ENCODE results near the gene GPRC5A. TPM values are rescaled to one million over a fixed set of nuclear protein-coding genes. Genes with fewer than 3 reads are reported as not detected.

Gene GPRC5A
- total RNA-seq, 2 donors from 2014 or later, result 234 to 246 TPM

DNA sequence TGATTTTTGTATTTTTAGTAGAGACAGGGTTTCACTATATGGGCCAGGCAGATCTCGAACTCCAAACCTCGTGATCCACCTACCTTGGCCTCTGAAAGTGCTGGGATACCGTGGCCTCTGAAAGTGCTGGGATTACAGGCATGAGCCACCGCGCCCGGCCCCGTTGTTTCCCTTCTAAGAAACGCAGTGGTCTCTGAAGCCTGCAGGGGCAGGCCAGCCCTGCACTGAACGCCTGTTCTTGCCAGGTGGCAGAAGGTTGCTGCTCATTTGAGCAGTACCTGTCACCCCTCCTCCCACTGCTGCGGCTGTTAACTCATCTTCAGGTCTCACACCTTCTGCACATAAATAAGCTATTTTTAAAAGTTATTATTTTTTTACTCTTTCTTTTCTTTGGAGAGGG lies 24.3 kb downstream of the GPRC5A start:
- H3K9ac ChIP-seq (ENCODE audit: low read depth in 2 of 2, low read length in 2 of 2), result no peak overlapping the region
- no peaks in the 10 kb centered on the region for H3K4me1 ChIP-seq
- intact Hi-C loops (cut with DNase I), result loop anchor here (5.0 kb wide), 3 partner anchors 67 to 297 kb away; no protein-coding TSS in a partner anchor
- DNase-seq, result no peak
- H3K27ac ChIP-seq, result no peak overlapping the region
- H3K4me3 ChIP-seq, result no peak overlapping the region
- no peaks in the 10 kb centered on the region for H3K9me3 ChIP-seq
- no peaks in the 10 kb centered on the region for H3K27me3 ChIP-seq
- TF ChIP-seq, protein P1, sequence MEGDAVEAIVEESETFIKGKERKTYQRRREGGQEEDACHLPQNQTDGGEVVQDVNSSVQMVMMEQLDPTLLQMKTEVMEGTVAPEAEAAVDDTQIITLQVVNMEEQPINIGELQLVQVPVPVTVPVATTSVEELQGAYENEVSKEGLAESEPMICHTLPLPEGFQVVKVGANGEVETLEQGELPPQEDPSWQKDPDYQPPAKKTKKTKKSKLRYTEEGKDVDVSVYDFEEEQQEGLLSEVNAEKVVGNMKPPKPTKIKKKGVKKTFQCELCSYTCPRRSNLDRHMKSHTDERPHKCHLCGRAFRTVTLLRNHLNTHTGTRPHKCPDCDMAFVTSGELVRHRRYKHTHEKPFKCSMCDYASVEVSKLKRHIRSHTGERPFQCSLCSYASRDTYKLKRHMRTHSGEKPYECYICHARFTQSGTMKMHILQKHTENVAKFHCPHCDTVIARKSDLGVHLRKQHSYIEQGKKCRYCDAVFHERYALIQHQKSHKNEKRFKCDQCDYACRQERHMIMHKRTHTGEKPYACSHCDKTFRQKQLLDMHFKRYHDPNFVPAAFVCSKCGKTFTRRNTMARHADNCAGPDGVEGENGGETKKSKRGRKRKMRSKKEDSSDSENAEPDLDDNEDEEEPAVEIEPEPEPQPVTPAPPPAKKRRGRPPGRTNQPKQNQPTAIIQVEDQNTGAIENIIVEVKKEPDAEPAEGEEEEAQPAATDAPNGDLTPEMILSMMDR (IDR thresholded peaks at IDR 0.05), result no peak
- no peaks in the 10 kb centered on the region for H3K36me3 ChIP-seq

GRCh38 chr12:12916135-12916944 lies 25.0 kb downstream of the GPRC5A start:
- no peaks in the 10 kb centered on the region for H3K27me3 ChIP-seq
- H3K9me3 ChIP-seq, result no peaks in the 10 kb centered on the region
- DNase-seq, result peak; percentile 89
- no peak overlapping the region for H3K4me3 ChIP-seq
- H3K27ac ChIP-seq, result no peak overlapping the region
- TF ChIP-seq, protein P1 (IDR thresholded peaks at IDR 0.05), result peak; percentile 98
- no peak overlapping the region for H3K9ac ChIP-seq (ENCODE audit: low read depth in 2 of 2, low read length in 2 of 2)
- H3K36me3 ChIP-seq, result no peaks in the 10 kb centered on the region
- no peaks in the 10 kb centered on the region for H3K4me1 ChIP-seq
- intact Hi-C loops (cut with DNase I), result loop anchor here (5.0 kb wide), 3 partner anchors 66 to 296 kb away; no protein-coding TSS in a partner anchor

- TF ChIP-seq, protein P1 (IDR thresholded peaks at IDR 0.05), result no peak
- Histone ChIP-seq H3K27me3 (no peaks in the 10 kb centered on the region), H3K9me3 (no peaks in the 10 kb centered on the region), H3K27ac (no peak overlapping the region), H3K4me1 (no peaks in the 10 kb centered on the region), H3K4me3 (no peak overlapping the region), H3K9ac (ENCODE audit: low read depth in 2 of 2, low read length in 2 of 2) (no peak overlapping the region), H3K36me3 (no peaks in the 10 kb centered on the region)
- intact Hi-C loops (cut with DNase I), result loop anchor here (5.0 kb wide), 3 partner anchors 65 to 295 kb away; no protein-coding TSS in a partner anchor
- DNase-seq, result no peak
Measured at GRCh38 chr12:12917517-12917916, 26.2 kb downstream of the GPRC5A start.

DNA sequence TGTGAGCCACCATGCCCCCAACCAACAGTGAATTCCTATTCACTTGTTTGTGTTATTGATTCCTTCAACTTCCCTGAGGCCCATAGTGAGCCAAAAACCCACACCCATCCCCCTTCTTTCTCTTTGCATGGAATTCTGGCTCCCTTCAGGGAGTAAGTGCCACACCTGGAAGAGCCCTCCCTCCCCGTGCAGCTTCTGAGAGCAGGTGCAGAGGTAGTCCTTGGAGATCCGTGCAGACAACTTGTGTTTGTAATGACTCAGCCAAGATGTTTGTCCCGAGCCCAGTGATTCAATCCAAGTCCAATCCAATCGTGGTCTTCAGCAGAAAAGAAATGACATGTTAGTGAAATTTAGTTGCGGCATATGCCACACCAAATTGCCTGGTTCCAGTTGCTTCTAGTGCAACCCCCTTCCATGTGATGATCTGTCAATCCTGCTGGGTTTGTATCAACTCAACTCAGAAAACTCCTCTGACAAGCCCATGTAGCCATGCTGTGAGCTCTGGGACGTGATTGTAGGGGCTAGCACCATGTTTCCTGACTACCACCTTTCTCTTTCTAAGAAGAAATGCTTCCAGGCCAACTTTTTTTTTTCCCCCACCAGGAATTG lies 27.5 kb downstream of the GPRC5A start:
- Histone ChIP-seq H3K27ac (no peak overlapping the region), H3K36me3 (no peaks in the 10 kb centered on the region), H3K9me3 (no peaks in the 10 kb centered on the region), H3K4me1 (no peaks in the 10 kb centered on the region), H3K9ac (ENCODE audit: low read depth in 2 of 2, low read length in 2 of 2) (no peak overlapping the region), H3K4me3 (no peak overlapping the region), H3K27me3 (no peaks in the 10 kb centered on the region)
- intact Hi-C loops (cut with DNase I), result loop anchor here (5.0 kb wide), 3 partner anchors 63 to 293 kb away; no protein-coding TSS in a partner anchor
- TF ChIP-seq, protein P1 (IDR thresholded peaks at IDR 0.05), result no peak
- DNase-seq, result no peak

- no peaks in the 10 kb centered on the region for H3K36me3 ChIP-seq
- H3K27ac ChIP-seq, result no peak overlapping the region
- no peak overlapping the region for H3K9ac ChIP-seq (ENCODE audit: low read depth in 2 of 2, low read length in 2 of 2)
- H3K9me3 ChIP-seq, result no peaks in the 10 kb centered on the region
- TF ChIP-seq, protein P1 (IDR thresholded peaks at IDR 0.05), result no peak
- no peaks in the 10 kb centered on the region for H3K4me1 ChIP-seq
- H3K4me3 ChIP-seq, result no peak overlapping the region
- no peaks in the 10 kb centered on the region for H3K27me3 ChIP-seq
- DNase-seq, result no peak
- intact Hi-C loops (cut with DNase I), result loop anchor here (5.0 kb wide), 3 partner anchors 62 to 292 kb away; no protein-coding TSS in a partner anchor
Measured at GRCh38 chr12:12919666-12920435, 28.5 kb downstream of the GPRC5A start.

All from colonic mucosa (tissue), 4 donors.